ENCODE data around the gene EAPP.
"Not testable (repeated sequence)": the region's sequence is repeated elsewhere in the genome, so short reads cannot be mapped to it uniquely, and the experiment has no call there.

Gene EAPP

DNA sequence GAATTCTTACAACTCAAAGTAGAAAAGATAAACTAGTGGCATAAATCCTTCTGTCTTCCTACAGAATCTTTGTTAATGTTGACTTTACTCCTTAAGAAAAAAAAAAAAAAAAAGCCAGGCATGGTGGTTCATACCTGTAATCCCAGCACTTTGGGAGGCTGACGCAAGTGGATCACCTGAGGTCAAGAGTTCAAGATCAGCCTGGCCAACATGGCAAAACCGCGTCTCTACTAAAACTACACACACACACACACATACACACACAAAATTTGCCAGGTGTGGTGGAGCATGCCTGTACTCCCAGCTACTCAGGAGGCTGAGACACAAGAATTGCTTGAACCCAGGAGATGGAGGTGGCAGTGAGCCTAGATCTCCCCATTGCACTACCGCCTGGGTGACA lies 59.8 kb downstream of the EAPP start:
- Histone ChIP-seq H3K9me3 (ENCODE audit: control insufficient read depth, insufficient read depth, low read length) (no peaks in the 10 kb centered on the region), H3K4me3 (ENCODE audit: low read length) (no peak overlapping the region), H3K4me1 (ENCODE audit: control insufficient read depth, insufficient read depth, low read length) (no peaks in the 10 kb centered on the region), H3K36me3 (ENCODE audit: control insufficient read depth, insufficient read depth, low read length) (no peaks in the 10 kb centered on the region), H3K27ac (ENCODE audit: low read length) (no peak overlapping the region), H3K27me3 (ENCODE audit: control insufficient read depth, insufficient read depth, low read length) (no peaks in the 10 kb centered on the region)
- no CpG with 5 or more reads among the region's 4 CpGs for WGBS (ENCODE audit: insufficient coverage, insufficient read length)
- DNase-seq (ENCODE audit: low read depth, low spot score) = no peak

DNA sequence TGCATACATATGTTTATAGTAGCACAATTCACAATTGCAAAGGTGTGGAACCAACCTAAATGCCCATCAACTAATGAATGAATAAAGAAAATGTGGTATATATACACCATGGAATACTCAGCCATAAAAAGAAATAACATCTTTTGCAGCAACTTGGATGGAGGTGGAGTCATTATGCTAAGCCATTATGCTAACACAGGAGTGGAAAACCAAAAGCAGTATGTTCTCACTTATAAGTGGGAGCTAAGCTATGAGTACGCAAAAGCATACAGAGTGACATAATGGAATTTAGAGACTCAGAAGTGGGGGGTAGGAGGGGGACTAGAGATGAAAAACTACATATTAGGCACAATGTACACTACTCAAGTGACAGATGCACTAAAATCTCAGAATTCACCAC lies 61.2 kb downstream of the EAPP start:
- Histone ChIP-seq H3K4me1 (ENCODE audit: control insufficient read depth, insufficient read depth, low read length) (no peaks in the 10 kb centered on the region), H3K4me3 (ENCODE audit: low read length) (no peak overlapping the region), H3K36me3 (ENCODE audit: control insufficient read depth, insufficient read depth, low read length) (no peaks in the 10 kb centered on the region), H3K27me3 (ENCODE audit: control insufficient read depth, insufficient read depth, low read length) (no peaks in the 10 kb centered on the region), H3K27ac (ENCODE audit: low read length) (no peak overlapping the region), H3K9me3 (ENCODE audit: control insufficient read depth, insufficient read depth, low read length) (no peaks in the 10 kb centered on the region)
- DNase-seq (ENCODE audit: low read depth, low spot score) = no peak
- WGBS (ENCODE audit: insufficient coverage, insufficient read length) = no CpG with 5 or more reads among the region's 1 CpG

DNA sequence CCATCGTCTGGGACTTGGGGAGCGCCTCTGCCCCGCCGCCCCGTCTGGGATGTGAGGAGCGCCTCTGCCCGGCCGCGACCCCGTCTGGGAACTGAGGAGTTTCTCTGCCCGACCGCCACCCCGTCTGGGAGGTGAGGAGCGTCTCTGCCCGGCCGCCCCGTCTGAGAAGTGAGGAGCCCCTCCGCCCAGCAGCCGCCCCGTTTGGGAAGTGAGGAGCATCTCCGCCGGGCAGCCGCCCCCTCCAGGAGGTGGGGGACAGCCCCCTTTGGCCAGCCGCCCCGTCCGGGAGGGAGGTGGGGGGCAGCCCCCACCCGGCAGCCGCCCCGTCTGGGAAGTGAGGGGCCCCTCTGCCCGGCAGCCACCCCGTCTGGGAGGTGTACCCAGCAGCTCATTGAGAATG lies 63.5 kb downstream of the EAPP start:
- H3K9me3 ChIP-seq (ENCODE audit: control insufficient read depth, insufficient read depth, low read length); H3K4me3 ChIP-seq (ENCODE audit: low read length); H3K4me1 ChIP-seq (ENCODE audit: control insufficient read depth, insufficient read depth, low read length); H3K27ac ChIP-seq (ENCODE audit: low read length); H3K36me3 ChIP-seq (ENCODE audit: control insufficient read depth, insufficient read depth, low read length); H3K27me3 ChIP-seq (ENCODE audit: control insufficient read depth, insufficient read depth, low read length); DNase-seq (ENCODE audit: low read depth, low spot score): not testable (repeated sequence)
- WGBS (ENCODE audit: insufficient coverage, insufficient read length) = no CpG with 5 or more reads among the region's 31 CpGs

DNA sequence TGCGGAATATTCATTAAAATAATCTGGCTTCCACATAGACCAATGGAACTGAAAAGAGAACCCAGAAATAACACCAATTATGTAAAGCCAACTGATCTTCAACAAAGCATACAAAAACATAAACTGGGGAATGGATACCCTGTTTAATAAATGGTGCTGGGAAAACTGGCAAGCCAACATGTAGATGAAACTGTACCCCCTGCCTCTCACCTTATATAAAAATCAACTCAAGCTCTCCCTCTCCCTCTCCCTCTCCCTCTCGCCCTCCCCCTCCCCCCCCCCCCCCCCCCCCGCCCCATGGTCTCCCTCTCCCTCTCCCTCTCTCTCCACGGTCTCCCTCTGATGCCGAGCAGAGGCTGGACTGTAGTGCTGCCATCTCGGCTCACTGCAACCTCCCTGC lies 64.3 kb downstream of the EAPP start:
- Histone ChIP-seq H3K9me3 (ENCODE audit: control insufficient read depth, insufficient read depth, low read length) (no peaks in the 10 kb centered on the region), H3K27me3 (ENCODE audit: control insufficient read depth, insufficient read depth, low read length) (no peaks in the 10 kb centered on the region), H3K36me3 (ENCODE audit: control insufficient read depth, insufficient read depth, low read length) (no peaks in the 10 kb centered on the region), H3K4me3 (ENCODE audit: low read length) (no peak overlapping the region), H3K4me1 (ENCODE audit: control insufficient read depth, insufficient read depth, low read length) (peaks cover 1% of the 10 kb centered on the region; the same call in 1 of the 2 replicates), H3K27ac (ENCODE audit: low read length) (no peak overlapping the region)
- no CpG with 5 or more reads among the region's 6 CpGs for WGBS (ENCODE audit: insufficient coverage, insufficient read length)
- DNase-seq (ENCODE audit: low read depth, low spot score) = no peak

DNA sequence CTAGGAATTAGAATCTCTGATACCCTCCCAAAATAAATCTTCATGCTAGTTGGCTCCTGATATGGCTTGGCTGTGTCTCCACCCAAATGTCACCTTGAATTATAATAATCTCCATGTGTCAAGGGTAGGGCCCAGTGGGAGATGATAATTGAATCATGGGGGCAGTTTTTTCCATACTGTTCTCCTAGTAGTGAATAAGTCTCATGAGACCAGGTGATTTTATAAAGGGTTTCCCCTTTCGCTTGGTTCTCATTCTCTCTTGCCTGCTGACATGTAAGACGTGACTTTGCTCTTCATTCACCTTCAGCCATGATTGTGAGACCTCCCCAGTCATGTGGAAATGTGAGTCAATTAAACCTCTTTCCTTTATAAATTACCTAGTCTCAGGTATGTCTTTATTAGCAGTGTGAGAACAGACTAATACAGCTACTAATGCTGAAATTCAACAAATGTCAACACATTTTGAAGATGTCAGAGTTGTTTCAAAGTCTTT lies 65.3 kb downstream of the EAPP start:
- H3K27ac ChIP-seq (ENCODE audit: low read length) = no peak overlapping the region

DNA sequence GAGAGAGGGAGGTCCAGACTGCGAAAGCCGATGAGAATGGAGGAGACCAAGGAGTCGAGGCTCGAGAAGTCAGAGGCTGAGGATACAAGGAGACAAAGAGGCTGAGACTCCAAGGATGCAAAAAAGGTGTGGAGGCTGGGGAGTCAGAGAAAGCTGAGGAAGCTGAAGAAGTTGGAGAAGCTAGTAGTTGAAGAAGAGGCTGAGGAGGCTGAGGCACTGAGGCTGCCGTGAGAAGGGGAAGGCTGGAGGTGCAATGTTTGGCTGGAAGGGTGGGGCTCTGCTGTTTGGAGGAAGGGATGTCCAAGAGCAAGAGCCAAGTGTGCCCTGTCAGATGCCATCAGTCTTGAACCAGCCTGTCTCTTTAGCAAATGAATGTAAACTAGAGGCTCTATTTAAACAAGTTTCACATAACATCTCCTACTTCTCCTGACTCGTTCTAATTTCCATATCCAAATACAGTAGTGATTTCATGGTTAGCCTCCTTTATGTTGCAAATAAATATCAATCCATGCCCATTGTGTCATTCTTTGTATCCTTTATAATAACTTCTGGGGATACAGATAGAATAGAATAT lies 66.7 kb downstream of the EAPP start:
- Histone ChIP-seq H3K27me3 (ENCODE audit: control insufficient read depth, insufficient read depth, low read length) (no peaks in the 10 kb centered on the region), H3K36me3 (ENCODE audit: control insufficient read depth, insufficient read depth, low read length) (no peaks in the 10 kb centered on the region), H3K4me3 (ENCODE audit: low read length) (no peak overlapping the region), H3K4me1 (ENCODE audit: control insufficient read depth, insufficient read depth, low read length) (peaks cover 1% of the 10 kb centered on the region; the same call in 1 of the 2 replicates), H3K9me3 (ENCODE audit: control insufficient read depth, insufficient read depth, low read length) (no peaks in the 10 kb centered on the region), H3K27ac (ENCODE audit: low read length) (no peak overlapping the region)
- WGBS (ENCODE audit: insufficient coverage, insufficient read length) = no CpG with 5 or more reads among the region's 6 CpGs
- no peak for DNase-seq (ENCODE audit: low read depth, low spot score)

More for the DNA sequence above, 65.3 kb downstream of the EAPP start:
- H3K9me3 ChIP-seq (ENCODE audit: control insufficient read depth, insufficient read depth, low read length) = no peaks in the 10 kb centered on the region
- peaks cover 1% of the 10 kb centered on the region; the same call in 1 of the 2 replicates for H3K4me1 ChIP-seq (ENCODE audit: control insufficient read depth, insufficient read depth, low read length)
- no peaks in the 10 kb centered on the region for H3K27me3 ChIP-seq (ENCODE audit: control insufficient read depth, insufficient read depth, low read length)
- no peaks in the 10 kb centered on the region for H3K36me3 ChIP-seq (ENCODE audit: control insufficient read depth, insufficient read depth, low read length)
- H3K4me3 ChIP-seq (ENCODE audit: low read length) = no peak overlapping the region
- DNase-seq (ENCODE audit: low read depth, low spot score) = no peak
- WGBS (ENCODE audit: insufficient coverage, insufficient read length) = no CpG with 5 or more reads among the region's 2 CpGs

DNA sequence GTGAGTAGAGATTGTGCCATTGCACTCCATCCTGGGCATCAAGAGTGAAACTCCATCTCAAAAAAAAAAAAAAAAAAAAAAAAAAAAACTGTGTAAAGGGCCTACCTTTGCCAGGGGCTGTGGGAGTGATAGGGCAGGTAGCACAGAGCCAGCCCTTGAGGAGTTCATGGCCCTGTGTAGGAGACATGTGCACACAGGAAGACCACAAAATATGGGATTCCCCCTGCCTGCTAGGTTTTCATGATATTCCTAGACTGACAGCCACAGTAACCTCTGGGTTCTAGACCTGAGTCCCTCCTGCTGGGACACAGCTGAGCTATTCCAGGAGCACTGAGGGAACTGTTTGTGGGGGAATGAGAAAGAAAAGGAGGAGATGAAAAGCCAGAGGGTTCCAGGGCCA lies 69.2 kb downstream of the EAPP start:
- DNase-seq (ENCODE audit: low read depth, low spot score) = no peak
- no peak overlapping the region for H3K4me3 ChIP-seq (ENCODE audit: low read length)
- H3K27me3 ChIP-seq (ENCODE audit: control insufficient read depth, insufficient read depth, low read length) = no peaks in the 10 kb centered on the region
- no peaks in the 10 kb centered on the region for H3K9me3 ChIP-seq (ENCODE audit: control insufficient read depth, insufficient read depth, low read length)
- H3K27ac ChIP-seq (ENCODE audit: low read length) = no peak overlapping the region
- no peaks in the 10 kb centered on the region for H3K36me3 ChIP-seq (ENCODE audit: control insufficient read depth, insufficient read depth, low read length)
- peaks cover 1% of the 10 kb centered on the region; the same call in 1 of the 2 replicates for H3K4me1 ChIP-seq (ENCODE audit: control insufficient read depth, insufficient read depth, low read length)

DNA sequence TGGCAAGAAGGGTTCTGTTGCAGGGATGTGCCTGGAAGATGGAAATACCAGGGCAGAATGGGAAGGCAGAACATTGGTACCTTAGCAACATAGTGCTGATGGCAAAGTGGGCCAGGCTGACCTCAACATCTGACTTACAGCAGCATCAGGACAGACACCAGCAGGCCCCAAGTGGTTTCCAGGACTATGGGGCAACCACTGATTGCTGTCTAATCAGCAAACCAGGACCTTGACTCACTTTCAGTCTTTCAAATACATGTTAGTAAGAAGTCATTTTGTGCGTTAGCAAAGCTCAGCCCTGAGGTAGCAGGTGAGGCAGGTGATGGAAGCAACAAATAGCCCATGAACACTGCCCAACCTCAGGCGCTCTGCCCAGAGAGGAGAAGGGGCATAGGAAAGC lies 72.8 kb downstream of the EAPP start:
- WGBS (ENCODE audit: insufficient coverage, insufficient read length) = no CpG with 5 or more reads among the region's 2 CpGs
- Histone ChIP-seq H3K4me3 (ENCODE audit: low read length) (no peak overlapping the region), H3K4me1 (ENCODE audit: control insufficient read depth, insufficient read depth, low read length) (no peaks in the 10 kb centered on the region; the same call in 1 of the 2 replicates), H3K9me3 (ENCODE audit: control insufficient read depth, insufficient read depth, low read length) (no peaks in the 10 kb centered on the region), H3K27me3 (ENCODE audit: control insufficient read depth, insufficient read depth, low read length) (no peaks in the 10 kb centered on the region), H3K27ac (ENCODE audit: low read length) (no peak overlapping the region), H3K36me3 (ENCODE audit: control insufficient read depth, insufficient read depth, low read length) (no peaks in the 10 kb centered on the region)
- no peak for DNase-seq (ENCODE audit: low read depth, low spot score)

All from iPS DF 6.9 (cell line).